Stimulated activated CD8-positive, alpha-beta memory T cell treated with anti-CD3 and anti-CD28 coated beads, Interleukin-15, amount 100 ng/mL, for 24 hours (primary cell): Measurements from ENCODE around the gene METTL15.
A peak's percentile ranks its signal among the peaks of the same experiment; 100 is the strongest.
"Not testable (repeated sequence)": the region's sequence is repeated elsewhere in the genome, so short reads cannot be mapped to it uniquely, and the experiment has no call there.

ENCODE experiments used
- DNase-seq: peaks from one replicate; pipeline ENCODE4 v3.0.0-alpha.2; 2020; ENCODE audit warnings: low read depth

The METTL15 gene

DNA sequence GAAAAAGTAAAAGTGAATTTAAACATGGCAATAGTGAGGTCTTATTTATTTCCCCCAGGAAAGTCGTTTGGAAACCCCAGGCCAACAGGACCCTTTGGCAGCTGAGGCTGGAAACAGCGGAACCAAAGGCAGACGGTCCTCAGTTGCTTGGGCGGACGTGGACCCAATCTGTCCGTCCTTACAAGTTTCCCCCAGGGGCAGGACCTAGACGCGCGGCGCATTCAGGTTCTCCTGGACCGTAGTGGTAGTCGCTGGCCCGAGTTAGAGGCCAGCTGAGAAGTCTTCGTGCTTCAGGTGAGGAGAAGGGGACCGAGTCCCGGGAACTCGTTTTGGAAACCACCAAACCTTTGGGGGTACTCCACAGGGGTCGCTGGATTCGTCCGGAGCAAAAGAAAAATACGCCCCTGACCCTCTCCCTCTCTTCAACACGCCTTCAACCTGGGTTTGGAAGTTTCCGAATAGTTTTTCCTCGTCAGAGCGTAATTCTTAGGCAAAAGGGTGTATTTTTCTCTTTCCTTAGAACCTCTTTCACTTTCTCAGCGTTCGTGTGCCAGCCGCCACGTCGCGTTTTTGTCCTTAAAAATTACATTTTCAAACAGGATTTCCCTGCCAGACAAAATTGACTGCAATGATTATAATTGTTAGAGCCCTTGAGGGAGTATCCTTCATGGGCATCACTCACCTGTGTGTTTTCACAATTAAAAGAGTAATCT lies 2.1 kb downstream of the METTL15 start:
- DNase-seq = peak; percentile 38

DNA sequence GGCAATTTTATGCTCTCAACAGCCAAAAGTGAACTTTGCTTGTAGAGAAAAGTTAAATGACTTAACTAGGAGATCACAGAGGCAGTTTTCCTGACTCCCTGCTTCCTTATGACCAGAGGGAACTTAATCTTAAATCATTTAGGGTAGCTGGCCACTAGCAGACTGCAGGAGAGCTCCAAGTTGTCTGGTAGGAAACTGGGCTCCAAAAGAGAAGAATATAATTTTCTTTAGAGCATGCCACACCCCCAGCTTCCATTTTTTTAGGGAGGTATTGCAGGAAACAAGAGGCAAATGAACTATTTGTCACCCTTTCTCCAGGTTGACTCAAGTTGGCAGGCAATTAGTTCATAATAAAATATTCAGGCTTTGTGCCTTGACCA lies 2.6 kb downstream of the METTL15 start:
- no peak for DNase-seq

DNA sequence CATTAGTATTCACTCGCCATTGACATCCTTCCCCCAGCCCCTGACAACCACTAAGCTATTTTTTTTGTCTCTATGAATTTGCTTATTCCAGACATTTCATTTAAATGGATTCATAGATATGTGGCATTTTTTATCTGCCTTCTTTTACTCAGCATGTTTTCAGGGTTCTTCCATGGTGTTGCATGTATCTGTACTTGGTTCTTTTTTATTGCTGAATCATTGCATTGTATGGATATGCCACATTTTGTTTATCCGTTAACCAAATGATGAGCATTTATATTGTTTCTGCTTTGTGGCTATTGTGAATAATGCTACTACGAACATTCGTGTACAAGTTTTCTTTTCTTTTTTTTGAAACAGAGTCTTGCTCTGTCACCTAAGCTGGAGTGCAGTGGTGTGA lies 5.9 kb downstream of the METTL15 start:
- no peak for DNase-seq

DNA sequence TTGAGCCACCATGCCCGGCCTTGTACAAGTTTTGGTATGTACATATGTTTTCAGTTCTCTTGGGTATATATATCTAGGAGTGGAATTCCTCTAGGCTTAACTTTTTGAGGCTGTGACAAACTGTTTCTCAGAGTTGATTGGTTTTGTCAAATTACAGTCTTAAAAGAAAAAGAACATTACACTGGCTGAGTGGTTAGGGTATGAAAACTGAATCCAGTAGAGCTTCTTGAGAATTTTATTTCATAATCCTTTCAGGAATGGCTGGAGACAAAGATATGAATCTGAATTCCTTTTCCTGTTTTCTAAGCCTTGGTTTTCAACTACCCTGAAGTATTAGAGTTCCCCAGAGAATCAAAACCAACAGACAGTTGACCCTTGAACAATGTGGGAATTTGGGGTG lies 6.5 kb downstream of the METTL15 start:
- DNase-seq = no peak

DNA sequence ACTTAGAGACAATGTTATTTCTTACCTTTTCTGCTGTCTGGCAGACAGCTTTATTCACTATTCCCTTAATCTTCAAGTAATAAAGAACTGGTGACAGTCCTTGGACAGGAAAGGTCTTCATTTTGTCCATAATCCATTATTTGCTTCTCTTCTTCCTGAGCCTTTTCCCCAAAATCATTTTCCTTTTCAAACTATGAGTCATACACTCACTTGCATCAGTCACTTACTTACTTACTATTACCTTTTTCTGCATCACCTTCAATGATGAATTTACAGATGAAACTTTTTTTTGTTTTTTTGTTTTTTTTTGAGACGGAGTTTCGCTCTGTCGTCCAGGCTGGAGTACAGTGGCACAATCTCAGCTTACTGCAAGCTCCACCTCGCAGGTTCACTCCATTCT lies 9.5 kb downstream of the METTL15 start:
- DNase-seq = no peak

DNA sequence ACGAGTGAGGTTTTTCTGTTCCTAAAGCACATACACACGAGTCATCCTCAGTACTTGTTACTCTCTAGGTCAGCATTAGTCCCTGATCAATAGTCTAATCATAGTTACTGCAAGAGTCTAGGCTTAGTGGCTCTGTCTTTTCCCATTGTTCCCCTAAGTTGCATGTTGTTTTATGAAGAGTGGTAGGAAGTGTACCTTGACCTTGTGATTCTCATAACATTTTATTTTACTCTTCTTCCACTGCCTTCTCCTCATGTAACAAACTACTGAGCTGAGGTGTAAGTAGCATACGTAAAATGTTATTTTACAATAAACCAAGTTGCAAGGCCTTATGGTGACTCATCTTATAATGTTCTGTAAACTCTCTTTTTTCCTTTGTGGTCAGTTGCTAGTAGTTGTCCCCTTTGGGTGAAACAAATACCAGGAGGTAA lies 15.0 kb downstream of the METTL15 start:
- DNase-seq = no peak

DNA sequence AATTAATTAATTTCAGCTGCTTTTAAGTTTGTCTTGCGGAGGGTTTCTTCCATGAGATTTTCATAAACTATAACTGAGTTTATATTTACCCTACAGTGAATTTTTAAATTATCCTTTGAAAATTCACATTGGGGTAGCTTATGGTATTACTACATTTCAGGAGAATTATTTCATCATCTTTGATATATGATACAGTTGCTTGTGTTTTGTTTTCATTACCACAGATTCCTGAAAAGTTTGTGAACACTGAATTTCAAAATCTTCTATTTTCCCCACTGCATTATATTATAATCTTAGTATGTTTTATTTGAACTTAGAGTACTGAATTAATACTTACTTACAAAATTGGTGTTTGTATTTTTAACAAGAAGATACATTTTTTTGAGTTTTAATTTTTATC lies 24.4 kb downstream of the METTL15 start:
- no peak for DNase-seq

DNA sequence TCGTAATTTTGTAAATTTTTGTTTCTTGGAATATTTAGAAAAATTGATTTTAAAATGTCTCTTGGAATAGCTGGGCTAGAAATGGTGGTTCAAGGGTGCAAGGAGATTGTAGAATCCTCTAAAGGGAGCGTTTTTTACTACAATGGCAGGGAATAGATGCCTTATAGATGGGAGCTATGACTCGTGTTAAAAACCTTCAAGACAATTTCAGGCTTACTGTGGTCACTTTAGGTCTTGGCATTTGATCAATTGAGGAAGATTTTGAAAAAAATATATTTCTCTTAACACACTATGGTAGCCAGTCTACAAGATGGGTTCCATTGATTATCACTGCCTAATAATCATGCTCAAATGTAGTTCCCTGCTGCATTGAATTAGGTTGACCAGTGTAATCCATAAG lies 25.0 kb downstream of the METTL15 start:
- no peak for DNase-seq

DNA sequence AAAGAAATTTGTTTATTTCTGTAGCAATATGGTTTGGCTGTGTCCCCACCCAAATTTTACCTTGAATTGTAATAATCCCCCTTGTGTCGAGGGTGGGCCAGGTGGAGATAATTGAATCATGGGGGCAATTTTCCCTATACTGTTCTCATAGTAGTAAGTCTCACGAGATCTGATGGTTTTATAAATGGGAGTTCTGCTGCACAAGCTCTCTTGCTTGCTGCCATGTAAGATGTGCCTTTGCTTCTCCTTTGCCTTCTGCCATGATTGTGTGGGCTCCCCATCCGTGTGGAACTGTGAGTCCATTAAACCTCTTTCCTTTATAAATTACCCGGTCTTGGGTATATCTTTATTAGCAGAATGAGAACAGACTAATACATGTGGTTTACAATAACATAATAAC lies 28.0 kb downstream of the METTL15 start:
- not testable (repeated sequence) for DNase-seq

DNA sequence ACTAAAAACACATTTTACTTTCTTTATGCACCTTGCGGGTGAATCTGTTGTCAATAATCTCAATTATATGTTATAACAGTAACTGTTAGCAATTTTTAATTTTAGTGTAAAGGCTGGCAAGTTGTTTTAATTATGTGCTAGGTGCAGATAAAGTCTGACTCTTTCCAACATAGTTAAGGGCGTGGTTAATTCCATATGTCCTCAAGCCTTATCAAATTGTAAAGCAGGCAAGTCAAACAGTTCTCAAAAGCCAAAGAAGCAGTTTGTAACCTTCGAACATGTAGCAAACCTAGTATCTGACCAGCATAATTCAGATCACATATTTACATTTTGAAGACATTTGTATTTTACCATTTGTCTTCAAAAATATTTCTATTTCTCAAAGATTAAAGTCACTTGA lies 29.2 kb downstream of the METTL15 start:
- no peak for DNase-seq

DNA sequence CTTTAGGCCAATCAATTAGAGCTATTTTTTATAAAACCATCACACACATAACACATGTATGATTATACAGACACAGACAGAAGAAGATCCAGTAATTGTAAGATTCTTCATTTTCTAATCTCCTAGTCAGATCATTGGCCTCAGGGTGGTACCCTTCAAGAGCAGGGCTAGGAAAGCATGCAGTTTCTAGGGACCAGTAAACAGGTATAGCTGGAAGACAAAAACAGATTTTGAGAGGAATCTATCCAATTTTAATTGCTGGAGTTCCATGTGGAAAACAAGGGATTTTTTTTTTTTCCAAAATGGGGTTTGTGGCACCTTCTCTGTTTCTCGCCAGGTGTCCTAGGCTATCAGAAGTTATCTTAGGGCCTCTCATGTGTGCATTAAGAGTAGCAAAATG lies 29.6 kb downstream of the METTL15 start:
- DNase-seq = no peak

DNA sequence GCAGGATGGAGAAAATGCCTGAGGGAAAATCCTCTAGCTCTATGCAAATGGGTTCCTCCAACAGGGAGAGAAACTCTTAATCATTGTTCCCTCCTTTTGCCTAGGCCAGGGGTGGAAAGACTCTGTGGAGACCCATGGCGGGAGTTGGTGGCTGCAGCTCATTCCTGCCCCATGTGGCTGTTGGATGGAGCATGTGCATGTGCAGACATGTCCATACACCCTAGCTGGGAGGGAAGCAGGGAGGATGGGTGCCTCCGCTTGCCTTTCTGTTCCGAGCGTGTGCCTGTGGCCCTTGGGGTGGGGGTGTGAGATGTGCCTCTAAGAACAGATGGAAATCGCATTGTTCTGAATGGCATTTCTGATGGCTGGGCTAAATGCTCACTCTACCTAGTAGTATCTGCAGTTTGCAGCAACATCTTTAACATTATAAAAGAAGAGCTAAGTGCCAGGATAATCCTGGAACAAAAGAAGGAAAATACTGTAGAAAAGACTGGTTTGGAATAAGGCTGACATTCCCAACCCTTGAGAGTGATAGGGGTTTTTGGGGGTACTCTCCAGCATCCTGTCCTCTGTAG lies 31.7 kb downstream of the METTL15 start:
- DNase-seq = no peak

DNA sequence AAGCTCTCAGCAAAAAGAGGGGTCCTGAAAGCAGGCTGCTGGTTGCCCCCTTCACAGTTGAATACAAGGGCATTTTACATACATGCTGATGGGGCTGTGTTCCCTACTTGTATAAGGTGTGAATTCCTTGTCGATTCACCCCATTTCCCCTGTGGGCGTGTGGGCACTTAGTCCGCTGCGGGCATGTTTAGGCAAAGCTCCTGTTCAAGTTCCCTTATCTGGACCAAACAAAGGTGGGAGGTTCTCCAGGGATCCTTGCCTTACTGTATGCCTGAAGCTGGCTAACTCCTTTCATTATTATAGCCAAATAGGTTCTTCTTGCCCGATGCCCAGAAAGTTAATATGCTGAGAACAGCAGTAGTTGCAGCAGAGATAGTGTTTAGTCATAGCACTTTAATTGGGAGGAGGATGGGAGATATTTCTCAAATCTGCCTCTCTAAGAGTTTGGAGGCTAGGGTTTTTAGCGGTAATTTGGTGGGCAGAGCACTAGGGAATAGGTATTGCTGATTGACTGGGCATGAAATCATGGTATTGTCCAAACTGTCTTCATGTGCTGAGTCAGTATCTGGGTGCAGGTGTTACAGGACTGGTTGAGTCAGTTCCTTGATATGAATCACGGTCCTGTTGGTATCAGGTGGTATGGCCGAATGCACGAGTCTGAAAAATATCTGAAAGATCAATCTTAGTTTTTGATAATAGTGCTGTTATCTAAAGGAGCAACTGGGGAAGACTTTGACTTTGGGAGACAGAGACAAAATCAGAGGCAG lies 32.7 kb downstream of the METTL15 start:
- DNase-seq = no peak

DNA sequence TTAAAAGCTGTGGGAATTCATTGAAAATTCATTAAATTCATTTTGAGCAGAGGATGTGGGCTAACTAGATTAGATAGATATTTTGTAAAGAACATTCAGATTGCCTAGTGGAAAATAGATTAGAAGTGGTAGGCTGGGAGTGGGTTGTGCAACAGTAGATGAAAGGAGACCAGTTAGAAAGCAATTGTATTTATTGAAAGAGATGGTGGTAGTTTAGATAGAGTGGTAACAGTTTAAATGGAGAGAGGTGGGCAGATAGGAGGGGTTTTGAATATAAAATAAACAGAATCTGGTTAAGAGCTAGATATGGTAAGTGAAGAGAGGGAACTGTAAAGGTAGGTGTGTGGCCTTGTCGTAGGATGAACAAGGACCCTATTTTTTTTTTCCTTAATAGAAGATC lies 34.5 kb downstream of the METTL15 start:
- no peak for DNase-seq

DNA sequence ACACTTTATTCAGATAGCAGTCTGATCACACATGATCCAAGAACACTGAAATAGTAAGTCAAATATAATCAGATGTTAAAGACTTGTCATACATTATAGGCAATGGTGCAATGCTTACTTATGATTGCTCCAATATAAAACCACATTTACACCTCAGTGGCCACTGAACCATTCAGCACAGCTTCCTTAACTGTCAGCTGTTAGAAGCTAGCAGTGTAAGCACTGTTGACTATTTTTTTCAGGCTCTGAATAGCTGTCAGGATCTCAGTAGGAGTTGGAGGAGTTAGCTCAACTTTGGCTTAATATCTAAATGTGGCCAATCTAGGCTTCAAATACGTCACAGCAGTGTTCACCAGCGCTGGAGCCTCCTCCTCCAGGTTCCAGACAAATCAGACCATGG lies 36.6 kb downstream of the METTL15 start:
- DNase-seq = no peak

DNA sequence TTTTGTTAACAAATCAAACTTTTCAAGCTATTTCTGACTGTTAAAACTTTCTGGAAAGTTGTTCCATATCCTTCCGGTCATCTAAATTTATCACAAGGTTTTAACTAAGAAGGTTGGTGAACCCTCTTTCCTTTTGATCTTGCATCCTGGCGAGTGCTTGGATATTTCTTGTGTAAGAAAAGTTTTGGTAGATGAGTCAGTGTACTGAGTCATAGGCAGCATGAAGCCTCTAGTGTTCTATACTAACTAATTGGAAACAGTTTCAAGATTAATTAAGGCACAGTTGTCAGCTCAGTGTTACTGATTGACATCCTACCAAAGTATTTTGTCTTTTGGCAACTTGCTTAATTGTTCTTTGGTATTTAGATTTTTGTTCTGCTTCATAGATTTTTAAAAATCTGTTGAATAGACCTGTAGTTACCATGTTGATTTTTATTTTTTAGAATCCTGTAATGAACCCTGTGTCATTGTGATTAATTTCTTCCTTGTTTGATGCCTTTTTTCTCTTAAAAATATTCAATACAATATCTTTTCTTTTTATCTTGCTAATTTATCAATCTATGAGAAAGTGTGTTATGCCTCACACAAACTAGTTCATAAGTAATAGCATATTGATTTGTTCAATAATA lies 38.0 kb downstream of the METTL15 start:
- no peak for DNase-seq

DNA sequence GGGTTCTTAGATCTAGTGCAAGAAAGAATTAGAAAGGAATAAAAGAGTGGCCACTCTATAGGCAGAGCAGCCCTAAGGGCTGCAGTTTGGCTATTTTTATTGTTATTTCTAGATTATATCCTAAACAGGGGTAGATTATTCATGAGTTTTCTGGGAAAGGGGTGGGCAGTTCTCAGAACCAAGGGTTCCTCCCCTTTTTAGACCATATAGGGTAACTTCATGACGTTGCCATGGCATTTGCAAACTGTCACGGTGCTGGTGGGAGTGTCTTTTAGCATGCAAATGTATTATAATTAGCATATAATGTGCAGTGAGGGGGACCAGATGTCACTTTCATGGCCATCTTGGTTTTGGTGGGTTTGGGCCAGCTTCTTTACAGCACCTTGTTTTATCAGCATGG lies 44.6 kb downstream of the METTL15 start:
- no peak for DNase-seq

DNA sequence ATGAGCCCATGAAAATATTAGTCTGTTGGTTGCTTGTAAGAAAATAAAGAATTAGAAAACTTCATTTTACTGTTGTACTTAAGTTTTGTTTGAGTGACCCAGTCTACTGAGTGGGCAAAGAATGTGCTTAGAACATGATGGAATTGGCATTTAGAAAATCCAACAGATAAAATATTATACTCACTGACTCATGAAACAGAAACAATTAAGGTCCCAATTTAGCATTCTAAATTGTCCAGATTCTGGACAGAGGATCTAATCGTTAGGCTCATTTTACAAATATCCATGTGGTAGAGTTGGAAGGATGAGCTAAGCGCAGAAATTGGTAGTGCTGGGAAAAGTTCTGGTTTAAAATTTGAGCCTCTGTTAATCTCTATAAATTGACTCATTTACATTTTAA lies 45.4 kb downstream of the METTL15 start:
- DNase-seq = no peak

DNA sequence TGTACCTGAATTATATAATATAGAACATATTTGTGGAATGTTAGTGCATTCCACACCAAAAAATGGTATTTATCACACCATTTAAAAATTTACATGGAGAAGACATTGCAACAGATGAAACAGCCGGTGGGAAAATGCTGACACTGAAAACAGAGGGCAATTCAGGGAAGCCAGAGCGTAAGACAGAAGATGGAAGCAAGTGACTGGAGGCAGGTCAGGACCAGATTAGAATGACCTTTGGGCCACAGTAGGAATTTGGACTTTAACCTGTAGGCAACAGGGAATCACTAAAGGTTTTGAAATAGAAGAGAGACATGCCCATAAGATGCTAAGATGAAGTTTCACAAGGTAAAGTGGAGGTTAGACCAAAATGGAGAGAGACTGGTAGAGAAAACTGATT lies 60.5 kb downstream of the METTL15 start:
- no peak for DNase-seq

DNA sequence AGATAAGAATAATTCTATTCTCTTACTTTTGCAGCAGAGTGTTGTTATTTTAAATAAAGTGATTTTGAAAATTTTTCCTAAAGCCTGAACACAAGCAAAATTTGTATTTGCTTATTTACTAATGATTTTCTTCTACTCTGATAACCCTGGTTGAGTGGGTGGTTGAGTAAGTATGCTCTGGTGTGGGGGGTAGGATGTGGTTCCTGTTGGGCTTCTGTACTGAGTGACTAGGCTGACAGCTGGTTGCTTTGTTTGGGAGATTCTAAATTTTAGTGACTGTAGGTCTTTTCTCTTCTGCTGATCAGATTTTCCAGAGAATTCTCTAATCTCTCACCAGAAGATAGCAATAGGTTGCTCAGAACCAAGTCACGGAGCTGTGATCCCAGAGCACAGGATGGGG lies 61.6 kb downstream of the METTL15 start:
- DNase-seq = no peak

DNA sequence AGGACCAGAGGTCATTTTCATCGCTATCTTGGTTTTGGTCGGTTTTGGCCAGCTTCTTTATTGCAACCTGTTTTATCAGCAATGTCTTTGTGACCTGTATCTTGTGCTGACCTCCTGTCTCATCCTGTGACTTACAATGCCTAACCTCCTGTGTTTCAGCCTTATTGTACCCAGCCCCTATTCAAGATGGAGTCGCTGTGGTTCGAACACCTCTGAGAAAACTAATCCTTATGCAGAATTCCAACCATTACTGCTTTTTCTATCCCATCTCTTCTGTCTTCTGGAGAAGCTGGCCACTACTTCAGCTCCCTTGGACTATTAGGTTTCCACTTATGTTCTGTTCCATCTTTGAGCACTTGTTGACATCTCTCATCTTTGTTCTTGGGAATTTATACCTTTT lies 62.6 kb downstream of the METTL15 start:
- DNase-seq = no peak

DNA sequence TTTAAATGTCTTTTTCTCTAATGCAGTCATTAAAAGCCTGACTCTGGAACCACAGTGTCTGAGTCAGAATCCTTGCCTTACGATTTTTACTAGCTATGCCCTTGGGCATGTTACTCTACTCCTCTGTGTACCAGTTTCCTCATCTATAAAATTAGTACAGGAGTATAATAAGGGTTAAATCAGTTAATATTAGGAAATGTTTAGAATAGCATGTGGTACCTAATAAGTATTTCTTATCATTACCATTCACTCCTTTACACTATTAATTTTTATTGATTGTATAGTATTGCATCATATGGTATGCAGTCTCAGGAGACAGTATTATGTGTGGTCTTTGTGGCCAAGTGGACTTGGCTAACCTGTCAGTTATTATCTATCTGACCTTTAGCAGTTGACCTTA lies 68.2 kb downstream of the METTL15 start:
- no peak for DNase-seq

DNA sequence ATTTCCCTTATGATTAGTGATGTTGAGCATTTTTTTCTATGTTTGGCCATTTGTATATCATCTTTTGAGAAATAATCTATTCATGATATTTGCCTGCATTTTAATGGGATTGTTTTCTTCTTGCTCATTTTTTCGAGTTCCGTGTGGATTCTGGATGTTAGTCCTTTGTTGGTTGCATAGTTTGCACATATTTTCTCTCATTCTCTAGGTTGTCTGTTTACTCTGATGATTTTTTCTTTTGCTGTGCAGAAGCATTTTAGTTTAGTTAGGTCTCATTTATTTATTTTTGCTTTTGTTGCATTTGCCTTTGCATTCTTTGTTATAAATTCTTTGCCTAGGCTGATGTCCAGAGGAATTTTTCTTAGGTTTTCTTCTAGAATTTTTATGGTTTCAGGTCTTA lies 87.3 kb downstream of the METTL15 start:
- no peak for DNase-seq
